ENCODE data around the gene CACNA2D3.

- TF ChIP-seq, protein P1, sequence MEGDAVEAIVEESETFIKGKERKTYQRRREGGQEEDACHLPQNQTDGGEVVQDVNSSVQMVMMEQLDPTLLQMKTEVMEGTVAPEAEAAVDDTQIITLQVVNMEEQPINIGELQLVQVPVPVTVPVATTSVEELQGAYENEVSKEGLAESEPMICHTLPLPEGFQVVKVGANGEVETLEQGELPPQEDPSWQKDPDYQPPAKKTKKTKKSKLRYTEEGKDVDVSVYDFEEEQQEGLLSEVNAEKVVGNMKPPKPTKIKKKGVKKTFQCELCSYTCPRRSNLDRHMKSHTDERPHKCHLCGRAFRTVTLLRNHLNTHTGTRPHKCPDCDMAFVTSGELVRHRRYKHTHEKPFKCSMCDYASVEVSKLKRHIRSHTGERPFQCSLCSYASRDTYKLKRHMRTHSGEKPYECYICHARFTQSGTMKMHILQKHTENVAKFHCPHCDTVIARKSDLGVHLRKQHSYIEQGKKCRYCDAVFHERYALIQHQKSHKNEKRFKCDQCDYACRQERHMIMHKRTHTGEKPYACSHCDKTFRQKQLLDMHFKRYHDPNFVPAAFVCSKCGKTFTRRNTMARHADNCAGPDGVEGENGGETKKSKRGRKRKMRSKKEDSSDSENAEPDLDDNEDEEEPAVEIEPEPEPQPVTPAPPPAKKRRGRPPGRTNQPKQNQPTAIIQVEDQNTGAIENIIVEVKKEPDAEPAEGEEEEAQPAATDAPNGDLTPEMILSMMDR (IDR thresholded peaks at IDR 0.05; ENCODE audit: low read depth, low read length, missing input control) = no peak
- no peak for TF ChIP-seq RAD21 (IDR thresholded peaks at IDR 0.05)
- no peak for TF ChIP-seq GABPA (IDR thresholded peaks at IDR 0.05 in 1 of 2, conservative IDR thresholded peaks at IDR 0.05 in 1 of 2)
- no peak for TF ChIP-seq JUND (IDR thresholded peaks at IDR 0.05)
- TF ChIP-seq, protein P2, sequence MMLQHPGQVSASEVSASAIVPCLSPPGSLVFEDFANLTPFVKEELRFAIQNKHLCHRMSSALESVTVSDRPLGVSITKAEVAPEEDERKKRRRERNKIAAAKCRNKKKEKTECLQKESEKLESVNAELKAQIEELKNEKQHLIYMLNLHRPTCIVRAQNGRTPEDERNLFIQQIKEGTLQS (IDR thresholded peaks at IDR 0.05) = no peak
- no peak for TF ChIP-seq REST (IDR thresholded peaks at IDR 0.05)
- no peak for TF ChIP-seq MAX (IDR thresholded peaks at IDR 0.05)
- no peak for TF ChIP-seq TAF1 (conservative IDR thresholded peaks at IDR 0.05)
- no peak for TF ChIP-seq EGR1 (IDR thresholded peaks at IDR 0.05; ENCODE audit: low read depth in 2 of 2)
- TF ChIP-seq YY1 (IDR thresholded peaks at IDR 0.05) = no peak
- TF ChIP-seq HNF4G (IDR thresholded peaks at IDR 0.05) = no peak
These were observed 621.9 kb downstream of the CACNA2D3 start for GRCh38 chr3:54744291-54744690.
